H9 (cell line): ENCODE results near the gene AKAP5. TPM values are rescaled to one million over a fixed set of nuclear protein-coding genes. Genes with fewer than 3 reads are reported as not detected.

ENCODE experiments used
- DNase-seq: peaks from one replicate; pipeline ENCODE4 v3.0.0-alpha.2; 2017
- H2AFZ ChIP-seq: one replicate; pipeline ENCODE4 v1.6.1; 2013; ENCODE audit warnings: mild to moderate bottlenecking, low read length, control low read depth, moderate library complexity
- H2AK5ac ChIP-seq: 2 replicates; pipeline ENCODE4 v1.6.1; 2013; ENCODE audit warnings: low read length, control low read depth, mixed read lengths; ENCODE audit not compliant: insufficient read length
- H2BK120ac ChIP-seq: one replicate; pipeline ENCODE4 v1.6.1; 2013; ENCODE audit warnings: low read depth, mild to moderate bottlenecking, low read length, control low read depth, inconsistent platforms; ENCODE audit not compliant: poor library complexity, severe bottlenecking
- H2BK12ac ChIP-seq: 2 replicates; pipeline ENCODE4 v1.6.1; 2013; ENCODE audit warnings: low read length, control low read depth, mixed read lengths, low read depth; ENCODE audit not compliant: insufficient read length
- H2BK15ac ChIP-seq: 2 replicates; pipeline ENCODE4 v1.6.1; 2013; ENCODE audit warnings: low read depth, low read length, control low read depth
- H2BK20ac ChIP-seq: one replicate; pipeline ENCODE4 v1.6.1; 2013; ENCODE audit warnings: low read depth, mild to moderate bottlenecking, low read length, control low read depth, inconsistent platforms; ENCODE audit not compliant: poor library complexity, severe bottlenecking
- H2BK5ac ChIP-seq: 2 replicates; pipeline ENCODE4 v1.6.1; 2013; ENCODE audit warnings: low read length, control low read depth, mixed read lengths; ENCODE audit not compliant: insufficient read length
- H3K14ac ChIP-seq: 2 replicates; pipeline ENCODE4 v1.6.1; 2013; ENCODE audit warnings: low read length, control low read depth; ENCODE audit not compliant: insufficient read depth
- H3K18ac ChIP-seq: 2 replicates; pipeline ENCODE4 v1.6.1; 2013; ENCODE audit warnings: low read depth, mild to moderate bottlenecking, mixed read lengths, low read length, control low read depth; ENCODE audit not compliant: insufficient read length
- H3K23ac ChIP-seq: 2 replicates; pipeline ENCODE4 v1.6.1; 2013; ENCODE audit warnings: low read length, control low read depth, mixed read lengths, low read depth; ENCODE audit not compliant: insufficient read length
- H3K23me2 ChIP-seq: 2 replicates; pipeline ENCODE4 v1.6.1; 2013; ENCODE audit warnings: low read depth, mild to moderate bottlenecking, mixed read lengths, low read length, control low read depth; ENCODE audit not compliant: insufficient read length, poor library complexity, severe bottlenecking
- H3K27ac ChIP-seq: 2 replicates; pipeline ENCODE4 v1.5.1; 2013; ENCODE audit warnings: low read length, control low read depth, mixed read lengths, low read depth; ENCODE audit not compliant: insufficient read length
- H3K27me3 ChIP-seq: 2 replicates; pipeline ENCODE4 v1.6.1; 2013; ENCODE audit warnings: low read length, control low read depth, inconsistent platforms; ENCODE audit not compliant: insufficient read depth
- H3K4ac ChIP-seq: 2 replicates; pipeline ENCODE4 v1.6.1; 2013; ENCODE audit warnings: low read depth, mild to moderate bottlenecking, control low read depth, inconsistent platforms, low read length, moderate library complexity
- H3K4me1 ChIP-seq: 2 replicates; pipeline ENCODE4 v1.6.1; 2013; ENCODE audit warnings: low read length, control low read depth, inconsistent platforms; ENCODE audit not compliant: insufficient read depth
- H3K4me2 ChIP-seq: 2 replicates; pipeline ENCODE4 v1.6.1; 2013; ENCODE audit warnings: low read length, control low read depth, mixed read lengths; ENCODE audit not compliant: insufficient read length, insufficient read depth
- H3K56ac ChIP-seq: 2 replicates; pipeline ENCODE4 v1.6.1; 2013; ENCODE audit warnings: low read depth, mild to moderate bottlenecking, mixed read lengths, low read length, control low read depth; ENCODE audit not compliant: insufficient read length
- H3K79me1 ChIP-seq: 2 replicates; pipeline ENCODE4 v1.6.1; 2013; ENCODE audit warnings: low read depth, mild to moderate bottlenecking, moderate library complexity, low read length, control low read depth, inconsistent platforms; ENCODE audit not compliant: insufficient read depth, poor library complexity, severe bottlenecking
- H3K79me2 ChIP-seq: 2 replicates; pipeline ENCODE4 v1.6.1; 2013; ENCODE audit warnings: low read length, control low read depth, inconsistent platforms; ENCODE audit not compliant: insufficient read depth
- H3K9ac ChIP-seq: 2 replicates; pipeline ENCODE4 v1.6.1; 2013; ENCODE audit warnings: low read length, control low read depth, mixed read lengths; ENCODE audit not compliant: insufficient read length; ENCODE audit errors: extremely low read depth
- H3K9me3 ChIP-seq: one replicate; pipeline ENCODE4 v1.6.1; 2013; ENCODE audit warnings: low read depth, low read length, inconsistent platforms; ENCODE audit not compliant: control insufficient read depth
- H3T11ph ChIP-seq: one replicate; pipeline ENCODE4 v1.6.1; 2013; ENCODE audit warnings: mild to moderate bottlenecking, low read length, control low read depth, inconsistent platforms
- H4K20me1 ChIP-seq: one replicate; pipeline ENCODE4 v1.6.1; 2013; ENCODE audit not compliant: control insufficient read depth, insufficient read length, insufficient read depth
- H4K5ac ChIP-seq: 2 replicates; pipeline ENCODE4 v1.6.1; 2013; ENCODE audit warnings: low read depth, mild to moderate bottlenecking, mixed read lengths, low read length, control low read depth; ENCODE audit not compliant: insufficient read length
- H4K8ac ChIP-seq: replicated peaks from 2 replicates; pipeline ENCODE4 v1.6.1; 2013; ENCODE audit warnings: low read length, control low read depth, mixed read lengths, low read depth; ENCODE audit not compliant: insufficient read length
- H4K91ac ChIP-seq: 2 replicates; pipeline ENCODE4 v1.6.1; 2013; ENCODE audit warnings: low read depth, mild to moderate bottlenecking, moderate library complexity, mixed read lengths, low read length, control low read depth; ENCODE audit not compliant: insufficient read length
- H3K27ac Mint-ChIP-seq, 3 experiments: 2 replicates in 2 of 3; 3 replicates in 1 of 3; pipeline ENCODE4 v1.8.0; 2020 to 2021; ENCODE audit warnings: mixed read lengths in 3 of 3, mild to moderate bottlenecking in 1 of 3, moderate library complexity in 1 of 3
- H3K27me3 Mint-ChIP-seq: 2 replicates; pipeline ENCODE4 v1.8.0; 2021; ENCODE audit warnings: low read depth, mild to moderate bottlenecking, moderate library complexity, mixed read lengths
- H3K36me3 Mint-ChIP-seq, 3 experiments: 2 replicates in 2 of 3; 3 replicates in 1 of 3; pipeline ENCODE4 v1.8.0; 2020 to 2021; ENCODE audit warnings: low read depth in 3 of 3, mixed read lengths in 3 of 3; ENCODE audit not compliant: insufficient read depth in 1 of 3
- H3K4me1 Mint-ChIP-seq, 2 experiments: 2 replicates each; pipeline ENCODE4 v1.8.0; 2020; ENCODE audit warnings: mixed read lengths in 2 of 2
- H3K4me3 Mint-ChIP-seq, 2 experiments: 2 replicates in 1 of 2; 3 replicates in 1 of 2; pipeline ENCODE4 v1.8.0; 2020 to 2021; ENCODE audit warnings: mild to moderate bottlenecking in 2 of 2, mixed read lengths in 2 of 2, moderate library complexity in 1 of 2
- H3K9me3 Mint-ChIP-seq, 2 experiments: 2 replicates in 1 of 2; 3 replicates in 1 of 2; pipeline ENCODE4 v1.8.0; 2020; ENCODE audit warnings: mild to moderate bottlenecking in 2 of 2, mixed read lengths in 2 of 2, moderate library complexity in 1 of 2
- WGBS: extraction: QIAGEN DNeasy Blood & Tissue Kit; methylation state at CpG from one replicate; pipeline ENCODE4 v1.1.7; 2013; ENCODE audit warnings: missing lambda C conversion rate, low lambda C conversion rate, mixed read lengths; ENCODE audit not compliant: insufficient read length; ENCODE audit errors: extremely low coverage; 5-methylcytosine and 5-hydroxymethylcytosine counted together
- total RNA-seq: library from RNA; stranded (reverse); gene quantifications from 2 replicates; pipeline ENCODE4 v1.2.1, GENCODE V29; 2021
- TF ChIP-seq, protein P1 (sequence below): fragments of 200-600 bp; sonication (generic); conservative IDR thresholded peaks from 3 replicates; pipeline ENCODE4 v1.8.0; 2021; ENCODE audit warnings: antibody characterized with exemption, mild to moderate bottlenecking

Gene AKAP5
- total RNA-seq, 1 experiment from 2014 or later: 2.5 TPM

DNA sequence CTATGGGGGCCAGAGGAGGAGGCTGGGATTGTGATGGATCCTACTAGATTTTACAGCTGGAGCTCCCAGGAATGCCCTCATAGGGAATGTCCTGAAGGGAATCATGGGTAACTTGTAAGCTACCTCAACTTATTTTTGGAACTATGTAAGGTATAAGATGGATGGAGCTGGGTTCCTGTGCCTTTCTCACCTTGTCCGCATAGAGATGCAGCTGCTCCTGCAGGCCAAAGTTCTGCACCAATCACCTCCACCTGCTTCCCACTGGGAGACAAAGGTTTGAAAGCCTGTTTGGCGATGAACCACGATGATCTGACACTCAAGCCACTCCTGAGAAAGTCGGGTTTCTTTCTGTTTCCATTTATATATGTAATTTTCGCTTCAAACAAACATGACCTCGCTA, 648 bp upstream of the AKAP5 start:
- Mint-ChIP-seq H3K4me1 (peaks cover 14% of the 10 kb centered on the region in 2 experiments), H3K36me3 (peaks cover 3 to 15% (median 4%) of the 10 kb centered on the region in 3 experiments; a peak in 5 of 7 replicates), H3K27me3 (peaks cover 1% of the 10 kb centered on the region; the same call in 1 of the 2 replicates), H3K4me3 (peak overlapping the region; percentile 78 to 79), H3K27ac (peak overlapping the region in 2 of 3 experiments; percentile 40 to 85; a peak in 2 of 7 replicates), H3K9me3 (no peaks in the 10 kb centered on the region)
- H3K23me2 ChIP-seq: peaks cover 14% of the 10 kb centered on the region
- H4K91ac ChIP-seq: no peak overlapping the region
- H3K14ac ChIP-seq: no peak overlapping the region
- H4K5ac ChIP-seq: no peak overlapping the region
- no peak overlapping the region for H2BK20ac ChIP-seq
- no peak overlapping the region for H3K56ac ChIP-seq
- no peaks in the 10 kb centered on the region for H4K20me1 ChIP-seq
- H3K27ac ChIP-seq: no peak overlapping the region
- H2BK120ac ChIP-seq: no peak overlapping the region
- no peaks in the 10 kb centered on the region for H3K9me3 ChIP-seq
- peak overlapping the region; percentile 47 for H3K9ac ChIP-seq
- H2BK12ac ChIP-seq: no peak overlapping the region
- H2AK5ac ChIP-seq: no peak overlapping the region
- H4K8ac ChIP-seq: no peak overlapping the region
- H3K4me2 ChIP-seq: peak overlapping the region; percentile 71
- no peak overlapping the region for H3K23ac ChIP-seq
- no peak overlapping the region for H2BK15ac ChIP-seq
- no peak overlapping the region for H3K18ac ChIP-seq
- no peak overlapping the region for H3T11ph ChIP-seq
- H3K27me3 ChIP-seq: no peaks in the 10 kb centered on the region
- H3K79me1 ChIP-seq: no peaks in the 10 kb centered on the region
- no peaks in the 10 kb centered on the region for H3K4me1 ChIP-seq
- no peaks in the 10 kb centered on the region for H3K79me2 ChIP-seq
- no peak overlapping the region for H3K4ac ChIP-seq
- no CpG with 5 or more reads among the region's 6 CpGs for WGBS
- no peak overlapping the region for H2BK5ac ChIP-seq
- TF ChIP-seq, protein P1, sequence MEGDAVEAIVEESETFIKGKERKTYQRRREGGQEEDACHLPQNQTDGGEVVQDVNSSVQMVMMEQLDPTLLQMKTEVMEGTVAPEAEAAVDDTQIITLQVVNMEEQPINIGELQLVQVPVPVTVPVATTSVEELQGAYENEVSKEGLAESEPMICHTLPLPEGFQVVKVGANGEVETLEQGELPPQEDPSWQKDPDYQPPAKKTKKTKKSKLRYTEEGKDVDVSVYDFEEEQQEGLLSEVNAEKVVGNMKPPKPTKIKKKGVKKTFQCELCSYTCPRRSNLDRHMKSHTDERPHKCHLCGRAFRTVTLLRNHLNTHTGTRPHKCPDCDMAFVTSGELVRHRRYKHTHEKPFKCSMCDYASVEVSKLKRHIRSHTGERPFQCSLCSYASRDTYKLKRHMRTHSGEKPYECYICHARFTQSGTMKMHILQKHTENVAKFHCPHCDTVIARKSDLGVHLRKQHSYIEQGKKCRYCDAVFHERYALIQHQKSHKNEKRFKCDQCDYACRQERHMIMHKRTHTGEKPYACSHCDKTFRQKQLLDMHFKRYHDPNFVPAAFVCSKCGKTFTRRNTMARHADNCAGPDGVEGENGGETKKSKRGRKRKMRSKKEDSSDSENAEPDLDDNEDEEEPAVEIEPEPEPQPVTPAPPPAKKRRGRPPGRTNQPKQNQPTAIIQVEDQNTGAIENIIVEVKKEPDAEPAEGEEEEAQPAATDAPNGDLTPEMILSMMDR: no peak
- peak; percentile 50 for DNase-seq
- peak overlapping the region; percentile 33 for H2AFZ ChIP-seq
